ENCODE data around the gene GALNT17. TPM values are rescaled to one million over a fixed set of nuclear protein-coding genes. Genes with fewer than 3 reads are reported as not detected.

GALNT17 gene
- total RNA-seq, 1 experiment from 2014 or later = not detected

GRCh38 chr7:71511361-71511807 lies 379.4 kb downstream of the GALNT17 start:
- TF ChIP-seq, protein P1, sequence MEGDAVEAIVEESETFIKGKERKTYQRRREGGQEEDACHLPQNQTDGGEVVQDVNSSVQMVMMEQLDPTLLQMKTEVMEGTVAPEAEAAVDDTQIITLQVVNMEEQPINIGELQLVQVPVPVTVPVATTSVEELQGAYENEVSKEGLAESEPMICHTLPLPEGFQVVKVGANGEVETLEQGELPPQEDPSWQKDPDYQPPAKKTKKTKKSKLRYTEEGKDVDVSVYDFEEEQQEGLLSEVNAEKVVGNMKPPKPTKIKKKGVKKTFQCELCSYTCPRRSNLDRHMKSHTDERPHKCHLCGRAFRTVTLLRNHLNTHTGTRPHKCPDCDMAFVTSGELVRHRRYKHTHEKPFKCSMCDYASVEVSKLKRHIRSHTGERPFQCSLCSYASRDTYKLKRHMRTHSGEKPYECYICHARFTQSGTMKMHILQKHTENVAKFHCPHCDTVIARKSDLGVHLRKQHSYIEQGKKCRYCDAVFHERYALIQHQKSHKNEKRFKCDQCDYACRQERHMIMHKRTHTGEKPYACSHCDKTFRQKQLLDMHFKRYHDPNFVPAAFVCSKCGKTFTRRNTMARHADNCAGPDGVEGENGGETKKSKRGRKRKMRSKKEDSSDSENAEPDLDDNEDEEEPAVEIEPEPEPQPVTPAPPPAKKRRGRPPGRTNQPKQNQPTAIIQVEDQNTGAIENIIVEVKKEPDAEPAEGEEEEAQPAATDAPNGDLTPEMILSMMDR (conservative IDR thresholded peaks at IDR 0.05; ENCODE audit: low read depth, low read length) = no peak
- H3K9me3 ChIP-seq (ENCODE audit: low read depth, low read length, poor library complexity, severe bottlenecking) = peaks cover 16% of the 10 kb centered on the region
- no peak overlapping the region for H3K4me3 ChIP-seq (ENCODE audit: low read depth, low read length, poor library complexity, severe bottlenecking)
- no peaks in the 10 kb centered on the region for H3K27me3 ChIP-seq (replicated peaks; ENCODE audit: insufficient read depth, low read depth, low read length, poor library complexity)
- POLR2A ChIA-PET (ENCODE audit: low non-redundant PET) = no interaction called here
- no peaks in the 10 kb centered on the region for H3K36me3 ChIP-seq (ENCODE audit: insufficient read depth, low read length, poor library complexity, severe bottlenecking)
- no peak overlapping the region for H3K27ac ChIP-seq (ENCODE audit: low read depth, low read length, poor library complexity, severe bottlenecking)
- BruUV-seq (replicated peaks) = no TSS peak
- intact Hi-C loops (cut with micrococcal nuclease; ENCODE audit: unreplicated experiment) = no loop called here
- no peak for DNase-seq (ENCODE audit: low spot score)
- CTCF ChIA-PET = no interaction called here
- no peaks in the 10 kb centered on the region for H3K4me1 ChIP-seq (ENCODE audit: insufficient read depth, low read length, poor library complexity, severe bottlenecking)

DNA sequence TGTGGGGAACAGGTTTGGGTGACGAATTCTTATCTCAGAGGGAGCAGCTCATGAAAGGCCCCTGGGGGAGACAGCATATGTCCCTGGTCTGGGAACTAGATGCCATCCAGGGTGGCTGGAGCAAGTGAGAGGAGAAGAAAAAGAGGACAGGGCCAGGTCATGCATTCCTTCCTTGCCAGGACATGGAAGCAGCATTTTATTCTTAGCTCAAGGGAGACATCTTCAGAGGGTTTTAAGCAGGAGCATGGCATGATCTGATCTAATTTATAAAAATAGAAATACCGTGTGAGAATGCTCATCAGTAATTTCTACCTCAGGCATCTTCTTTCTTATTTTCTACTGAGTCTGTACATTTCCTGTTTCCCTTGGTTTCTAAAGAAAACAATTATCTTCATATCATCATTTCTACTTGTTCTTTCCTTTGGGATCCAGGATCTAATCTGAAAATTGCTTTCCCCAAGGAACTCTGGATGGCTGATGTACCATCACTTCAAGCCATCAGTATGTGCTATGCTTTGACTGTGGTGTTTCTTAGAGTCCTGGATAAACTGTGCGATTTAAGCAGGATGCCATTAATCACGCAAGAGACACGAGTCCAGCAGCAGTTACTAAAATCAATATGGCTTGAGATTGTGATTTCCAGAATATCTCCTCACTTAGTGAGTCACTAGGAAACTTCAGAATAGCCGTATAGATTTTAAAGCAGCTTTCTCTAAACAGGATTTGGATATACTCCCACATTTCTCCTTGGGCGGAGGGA lies 386.2 kb downstream of the GALNT17 start:
- no peak overlapping the region for H3K27ac ChIP-seq (ENCODE audit: low read depth, low read length, poor library complexity, severe bottlenecking)
- H3K27me3 ChIP-seq (replicated peaks; ENCODE audit: insufficient read depth, low read depth, low read length, poor library complexity) = no peaks in the 10 kb centered on the region
- no peak overlapping the region for H3K4me3 ChIP-seq (ENCODE audit: low read depth, low read length, poor library complexity, severe bottlenecking)
- peaks cover 46% of the 10 kb centered on the region for H3K9me3 ChIP-seq (ENCODE audit: low read depth, low read length, poor library complexity, severe bottlenecking)
- no peaks in the 10 kb centered on the region for H3K4me1 ChIP-seq (ENCODE audit: insufficient read depth, low read length, poor library complexity, severe bottlenecking)
- ChIA-PET POLR2A (ENCODE audit: low non-redundant PET) (no interaction called here), CTCF (no interaction called here)
- intact Hi-C loops (cut with micrococcal nuclease; ENCODE audit: unreplicated experiment) = no loop called here
- TF ChIP-seq, protein P1 (conservative IDR thresholded peaks at IDR 0.05; ENCODE audit: low read depth, low read length) = no peak
- BruUV-seq (replicated peaks) = no TSS peak
- DNase-seq (ENCODE audit: low spot score) = no peak
- H3K36me3 ChIP-seq (ENCODE audit: insufficient read depth, low read length, poor library complexity, severe bottlenecking) = no peaks in the 10 kb centered on the region

DNA sequence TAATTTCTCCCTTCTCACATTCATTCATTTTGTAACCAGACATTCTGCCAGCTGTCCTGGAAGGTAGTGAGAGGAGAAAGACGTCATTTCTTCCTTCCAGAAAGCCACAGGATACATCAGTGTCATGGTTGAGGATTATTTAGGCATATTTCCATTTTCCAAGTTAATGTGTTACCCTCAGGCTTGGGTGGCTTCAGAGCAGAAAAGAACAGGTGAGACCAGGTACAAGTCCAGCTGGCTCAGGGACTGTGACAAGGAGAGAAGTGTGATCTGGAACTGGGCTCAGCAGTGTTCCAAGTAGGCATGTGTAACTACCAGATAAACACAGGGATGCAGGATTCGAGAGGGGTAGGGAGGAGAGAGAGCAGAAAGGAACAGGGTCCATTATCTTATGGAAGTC lies 386.9 kb downstream of the GALNT17 start:
- Histone ChIP-seq H3K36me3 (ENCODE audit: insufficient read depth, low read length, poor library complexity, severe bottlenecking) (no peaks in the 10 kb centered on the region), H3K9me3 (ENCODE audit: low read depth, low read length, poor library complexity, severe bottlenecking) (peaks cover 49% of the 10 kb centered on the region), H3K27me3 (replicated peaks; ENCODE audit: insufficient read depth, low read depth, low read length, poor library complexity) (no peaks in the 10 kb centered on the region), H3K4me1 (ENCODE audit: insufficient read depth, low read length, poor library complexity, severe bottlenecking) (no peaks in the 10 kb centered on the region), H3K4me3 (ENCODE audit: low read depth, low read length, poor library complexity, severe bottlenecking) (no peak overlapping the region), H3K27ac (ENCODE audit: low read depth, low read length, poor library complexity, severe bottlenecking) (no peak overlapping the region)
- intact Hi-C loops (cut with micrococcal nuclease; ENCODE audit: unreplicated experiment) = no loop called here
- ChIA-PET CTCF (no interaction called here), POLR2A (ENCODE audit: low non-redundant PET) (no interaction called here)
- BruUV-seq (replicated peaks) = no TSS peak
- no peak for TF ChIP-seq EZH2 (IDR thresholded peaks at IDR 0.05; ENCODE audit: borderline replicate concordance, low read depth, low read length, poor library complexity, severe bottlenecking)
- TF ChIP-seq, protein P1 (conservative IDR thresholded peaks at IDR 0.05; ENCODE audit: low read depth, low read length) = no peak
- DNase-seq (ENCODE audit: low spot score) = no peak

Measured in A673 (cell line).